GM10847 (cell line): ENCODE data around the gene RNF8.
A peak's percentile ranks its signal among the peaks of the same experiment; 100 is the strongest.

ENCODE experiments used
- POLR2A ChIP-seq: IDR thresholded peaks from 2 replicates; pipeline ENCODE4 v1.6.1; 2011; ENCODE audit not compliant: insufficient read length; ENCODE audit errors: extremely low read depth

RNF8 gene

GRCh38 chr6:37406726-37407341 lies 53.1 kb downstream of the RNF8 start:
- no peak for TF ChIP-seq POLR2A

GRCh38 chr6:37407948-37408347 lies 54.2 kb downstream of the RNF8 start:
- no peak for TF ChIP-seq POLR2A

- no peak for TF ChIP-seq POLR2A
Observed at GRCh38 chr6:37409501-37409900, 55.7 kb downstream of the RNF8 start.

- TF ChIP-seq POLR2A = no peak
Observed at GRCh38 chr6:37417393-37417792, 63.6 kb downstream of the RNF8 start.

- no peak for TF ChIP-seq POLR2A
Observed at GRCh38 chr6:37418722-37419121, 64.9 kb downstream of the RNF8 start.

GRCh38 chr6:37426058-37426944 lies 72.5 kb downstream of the RNF8 start:
- TF ChIP-seq POLR2A = no peak

- TF ChIP-seq POLR2A = no peak
Observed at GRCh38 chr6:37426945-37427510, 73.2 kb downstream of the RNF8 start.

- TF ChIP-seq POLR2A = no peak
Observed at GRCh38 chr6:37429352-37429750, 75.6 kb downstream of the RNF8 start.

GRCh38 chr6:37432590-37432915 lies 78.8 kb downstream of the RNF8 start:
- no peak for TF ChIP-seq POLR2A

- TF ChIP-seq POLR2A = peak; percentile 74
Observed at GRCh38 chr6:37432916-37433656, 79.3 kb downstream of the RNF8 start, which contains the start of gene CMTR1. TSS of gene CMTR1 (plus strand) at chr6:37433221. CDS start at chr6:37435630, 2,409 bp downstream.

- no peak for TF ChIP-seq POLR2A
Observed at GRCh38 chr6:37433657-37434271, 80.0 kb downstream of the RNF8 start.

- TF ChIP-seq POLR2A = no peak
Observed at GRCh38 chr6:37435373-37435772, 81.6 kb downstream of the RNF8 start.

GRCh38 chr6:37435816-37436215 lies 82.0 kb downstream of the RNF8 start:
- no peak for TF ChIP-seq POLR2A

GRCh38 chr6:37438930-37439329 lies 85.1 kb downstream of the RNF8 start:
- no peak for TF ChIP-seq POLR2A

- TF ChIP-seq POLR2A = no peak
Observed at GRCh38 chr6:37441651-37442050, 87.9 kb downstream of the RNF8 start.
